HFF-Myc (cell line): ENCODE measurements around the gene CD79B.
"Not testable (repeated sequence)": the region's sequence is repeated elsewhere in the genome, so short reads cannot be mapped to it uniquely, and the experiment has no call there.

Experiments used
- DNase-seq: peaks from one replicate; pipeline ENCODE4 v3.0.0-alpha.2; 2011; ENCODE audit warnings: low read depth; ENCODE audit errors: extremely low read depth
- H3K4me3 ChIP-seq: replicated peaks from 2 replicates; pipeline ENCODE4 v1.5.1; 2011; ENCODE audit warnings: low read depth, mild to moderate bottlenecking, control low read depth, low read length
- CTCF ChIP-seq: IDR thresholded peaks from 2 replicates; pipeline ENCODE4 v1.5.1; 2012; ENCODE audit warnings: mild to moderate bottlenecking, low read depth, low read length, control low read depth; ENCODE audit errors: missing control alignments

Gene CD79B

GRCh38 chr17:63917646-63918045 is 14.5 kb downstream of the CD79B start:
- no peak overlapping the region for H3K4me3 ChIP-seq
- no peak for TF ChIP-seq CTCF
- no peak for DNase-seq

DNA sequence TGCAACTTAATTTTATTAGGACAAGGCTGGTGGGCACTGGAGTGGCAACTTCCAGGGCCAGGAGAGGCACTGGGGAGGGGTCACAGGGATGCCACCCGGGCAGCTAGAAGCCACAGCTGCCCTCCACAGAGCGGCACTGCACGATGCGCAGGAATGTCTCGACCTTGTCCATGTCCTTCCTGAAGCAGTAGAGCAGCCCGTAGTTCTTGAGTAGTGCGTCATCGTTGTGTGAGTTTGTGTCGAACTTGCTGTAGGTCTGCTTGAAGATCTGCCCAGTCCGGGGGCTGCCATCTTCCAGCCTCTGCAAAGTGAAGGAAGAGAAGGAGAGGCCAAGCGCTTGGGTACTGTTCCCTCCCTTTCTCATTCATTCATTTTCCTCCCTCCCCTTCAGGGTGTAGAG is 14.9 kb downstream of the CD79B start:
- DNase-seq, H3K4me3 ChIP-seq: not testable (repeated sequence)

DNA sequence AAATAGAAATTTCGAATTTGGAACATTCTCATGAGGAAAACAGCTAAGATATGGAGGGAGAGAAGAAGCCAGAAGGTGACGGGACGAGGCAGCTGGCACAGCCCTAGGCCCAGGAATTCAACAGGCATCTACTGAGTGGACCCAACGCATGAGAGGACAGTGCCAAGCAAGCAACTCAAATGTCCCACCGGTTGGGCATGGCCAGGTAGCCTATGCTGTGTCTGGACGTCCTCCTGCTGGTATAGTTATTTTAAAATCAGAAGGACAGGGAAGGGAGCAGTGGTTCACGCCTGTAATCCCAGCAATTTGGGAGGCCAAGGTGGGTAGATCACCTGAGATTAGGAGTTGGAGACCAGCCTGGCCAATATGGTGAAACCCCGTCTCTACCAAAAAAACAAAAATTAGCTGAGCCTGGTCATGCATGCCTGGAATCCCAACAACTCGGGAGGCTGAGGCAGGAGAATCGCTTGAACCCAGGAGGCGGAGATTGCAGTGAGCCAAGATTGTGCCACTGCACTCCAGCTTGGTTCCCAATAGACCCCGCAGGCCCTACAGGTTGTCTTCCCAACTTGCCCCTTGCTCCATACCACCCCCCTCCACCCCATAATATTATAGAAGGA is 15.5 kb downstream of the CD79B start:
- no peak for TF ChIP-seq CTCF
- H3K4me3 ChIP-seq, result no peak overlapping the region
- no peak for DNase-seq

GRCh38 chr17:63915753-63916152 is 16.4 kb downstream of the CD79B start:
- not testable (repeated sequence) for H3K4me3 ChIP-seq, DNase-seq

- TF ChIP-seq CTCF, result no peak
- H3K4me3 ChIP-seq, result no peak overlapping the region
- DNase-seq, result no peak
Observed at GRCh38 chr17:63914471-63914870, 17.7 kb downstream of the CD79B start.

DNA sequence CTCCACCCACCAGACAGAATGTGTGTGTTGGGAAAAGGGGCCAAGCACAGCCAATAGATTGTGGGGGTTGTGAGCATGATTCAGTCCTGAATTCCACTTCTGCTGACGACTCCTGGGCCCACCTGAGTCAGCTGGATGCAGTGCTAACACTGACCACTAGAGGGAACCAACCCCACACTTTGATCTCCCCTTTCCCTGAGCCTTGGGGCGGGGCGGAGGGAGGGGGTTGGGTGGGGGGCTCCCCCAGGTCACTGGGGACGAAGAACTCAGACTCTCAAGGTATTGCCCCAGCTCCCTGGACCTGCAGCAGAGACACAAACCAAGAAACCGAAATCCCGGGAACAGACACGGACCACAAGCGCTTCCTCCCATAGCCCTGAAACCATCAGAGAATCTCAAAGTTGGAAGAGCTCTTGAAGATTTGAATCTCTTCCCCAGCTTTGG is 20.5 kb downstream of the CD79B start:
- no peak overlapping the region for H3K4me3 ChIP-seq
- no peak for DNase-seq
- TF ChIP-seq CTCF, result peak; percentile 63

DNA sequence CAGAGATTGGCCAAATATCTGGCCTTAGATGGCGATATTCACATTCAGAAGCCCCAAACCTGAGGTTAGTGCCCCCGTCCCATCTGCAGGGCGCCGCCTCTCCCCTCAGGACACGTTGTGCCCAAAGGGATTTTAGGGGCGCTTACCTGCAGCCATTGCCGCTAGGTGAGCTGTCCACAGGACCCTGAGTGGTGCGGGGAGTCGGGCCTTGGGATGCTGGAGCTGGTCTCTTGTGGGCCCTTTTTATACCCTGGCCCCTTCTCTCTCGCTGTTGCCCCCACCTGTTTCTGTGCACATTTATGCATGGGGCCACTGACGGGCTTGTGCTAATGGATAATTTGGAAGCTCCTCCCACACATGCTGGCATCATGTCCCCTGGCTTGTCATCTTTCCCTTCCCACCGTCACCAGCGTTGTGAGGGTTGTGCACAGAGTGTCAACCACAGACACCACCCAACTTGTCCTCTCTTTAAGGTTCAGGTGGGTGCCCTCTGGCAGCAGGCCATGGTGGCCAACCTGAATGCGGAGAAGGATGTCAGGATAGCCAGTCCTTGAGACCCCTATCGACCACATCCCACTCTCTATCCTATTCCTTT is 21.0 kb downstream of the CD79B start, which contains the start of gene CSHL1:
Gene CSHL1, minus strand, starts transcription at position 218 of the 595 bp plus-strand sequence. Its CDS starts 62 bp downstream, at position 156.
- TF ChIP-seq CTCF, result no peak
- DNase-seq, result no peak
- H3K4me3 ChIP-seq, result no peak within 1 kb of the TSS

GRCh38 chr17:63910096-63910495 is 22.0 kb downstream of the CD79B start:
- H3K4me3 ChIP-seq, result no peak overlapping the region
- DNase-seq, result no peak
- no peak for TF ChIP-seq CTCF

DNA sequence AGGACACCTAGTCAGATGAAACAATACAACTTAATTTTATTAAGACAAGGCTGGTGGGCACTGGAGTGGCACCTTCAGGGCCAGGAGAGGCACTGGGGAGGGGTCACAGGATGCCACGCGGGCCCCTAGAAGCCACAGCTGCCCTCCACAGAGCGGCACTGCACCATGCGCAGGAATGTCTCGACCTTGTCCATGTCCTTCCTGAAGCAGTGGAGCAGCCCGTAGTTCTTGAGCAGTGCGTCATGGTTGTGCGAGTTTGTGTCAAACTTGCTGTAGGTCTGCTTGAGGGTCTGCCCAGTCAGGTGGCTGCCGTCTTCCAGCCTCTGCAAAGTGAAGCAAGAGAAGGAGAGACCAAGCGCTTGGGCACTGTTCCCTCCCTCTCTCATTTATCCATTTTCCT is 22.5 kb downstream of the CD79B start:
- not testable (repeated sequence) for DNase-seq, H3K4me3 ChIP-seq
